Activated CD4-positive, alpha-beta T cell treated with anti-CD3 and anti-CD28 coated beads for 24 hours (primary cell): ENCODE results near the gene DIRAS1.
"Not testable (repeated sequence)": the region's sequence is repeated elsewhere in the genome, so short reads cannot be mapped to it uniquely, and the experiment has no call there.

ENCODE experiments used
- DNase-seq, 2 donors: peaks; one replicate each; pipeline ENCODE4 v3.0.0-alpha.2; 2020; ENCODE audit warnings: low read depth in 2 of 2

DIRAS1 gene

DNA sequence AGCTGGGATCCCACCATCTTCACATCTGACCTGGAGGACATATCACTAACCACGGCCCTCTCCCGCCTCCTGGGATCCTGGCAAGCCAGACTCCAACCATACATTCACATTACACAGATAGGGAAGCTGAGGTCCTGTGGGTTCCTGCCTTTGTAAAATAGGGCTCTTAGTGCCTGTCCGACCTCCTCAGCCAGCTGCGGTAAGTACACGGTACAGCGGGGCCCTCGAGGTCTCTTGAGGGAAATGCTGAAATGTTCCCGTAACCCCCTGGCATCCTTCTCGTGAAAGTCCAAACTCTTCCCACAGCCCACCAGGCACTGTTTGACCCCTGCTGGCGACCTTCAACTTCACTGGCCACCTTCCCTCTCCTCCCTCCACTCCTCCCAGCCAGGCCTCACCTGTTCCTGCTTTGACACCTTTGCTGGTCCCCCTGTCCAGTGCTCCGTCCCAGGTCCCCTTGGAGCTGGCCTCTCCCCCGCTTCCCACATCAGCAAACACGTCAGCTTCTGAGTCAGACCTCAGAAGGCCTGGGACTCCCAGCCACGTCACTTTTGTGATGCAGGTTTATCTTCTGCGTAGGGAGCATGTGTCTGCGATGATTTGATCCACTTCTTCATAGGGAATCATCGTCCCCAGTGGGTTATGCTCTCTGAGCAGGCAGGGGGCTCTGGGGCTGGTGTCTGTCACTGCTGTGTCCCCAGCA, 9.8 kb downstream of the DIRAS1 start:
- DNase-seq = no peak

DNA sequence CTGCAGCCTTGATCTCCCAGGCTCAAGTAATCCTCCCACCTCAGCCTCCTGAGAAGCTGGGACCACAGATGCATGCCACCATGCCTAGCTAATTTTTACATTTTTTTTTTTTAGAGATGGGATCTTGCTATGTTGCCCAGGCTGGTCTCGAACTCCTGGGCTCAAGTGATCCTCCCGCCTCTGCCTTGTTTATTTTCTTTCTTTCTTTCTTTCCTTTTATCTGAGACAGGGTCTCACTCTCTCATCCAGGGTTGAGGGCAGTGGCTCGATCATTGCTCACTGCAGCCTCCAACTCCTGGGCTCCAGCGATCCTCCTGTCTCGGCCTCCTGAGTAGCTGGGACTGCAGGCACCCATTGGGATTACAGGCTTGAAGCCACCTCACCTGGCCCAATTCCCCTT, 14.9 kb downstream of the DIRAS1 start:
- DNase-seq = no peak

DNA sequence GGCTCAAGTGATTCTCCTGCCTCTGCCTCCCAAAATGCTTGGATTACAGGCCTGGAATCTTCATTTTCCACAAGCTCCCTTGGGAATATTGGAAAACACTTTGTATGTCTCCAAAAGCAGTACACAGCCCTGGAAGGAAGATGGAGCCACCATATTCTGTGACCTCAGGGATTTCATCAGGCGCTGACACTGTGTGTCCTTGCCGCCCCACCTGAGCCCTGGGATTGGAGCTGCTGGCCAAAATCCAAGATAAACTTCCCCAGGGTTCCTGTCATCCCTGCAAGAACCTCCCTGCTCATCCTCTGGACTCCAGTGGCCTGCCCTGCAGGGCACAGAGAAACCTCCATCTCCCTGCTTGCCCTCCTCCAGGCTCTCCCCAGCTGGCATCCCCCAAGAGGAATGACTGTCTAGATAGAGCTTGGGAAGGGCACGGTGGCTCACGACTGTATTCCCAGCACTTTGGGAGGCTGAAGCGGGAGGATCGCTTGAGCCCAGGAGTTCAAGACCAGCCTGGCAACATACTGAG, 17.4 kb downstream of the DIRAS1 start:
- DNase-seq = no peak

DNA sequence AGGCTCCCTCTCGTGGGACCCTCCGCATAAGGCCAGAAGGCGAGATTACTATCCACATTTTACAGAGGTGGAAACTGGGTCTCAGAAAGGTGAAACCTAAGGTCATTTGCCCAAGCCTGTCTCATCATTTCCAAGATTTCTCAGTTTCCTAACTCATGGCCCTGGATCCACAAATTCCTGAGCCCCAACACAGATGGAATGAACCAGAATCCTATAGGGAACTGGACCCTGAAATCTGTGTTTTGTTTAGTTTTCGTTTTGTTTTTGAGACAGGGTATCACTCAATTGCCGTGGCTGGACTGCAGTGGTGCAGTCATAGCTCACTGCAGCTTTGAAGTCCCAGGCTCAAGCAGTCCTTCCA, 18.1 kb downstream of the DIRAS1 start:
- DNase-seq = no peak

DNA sequence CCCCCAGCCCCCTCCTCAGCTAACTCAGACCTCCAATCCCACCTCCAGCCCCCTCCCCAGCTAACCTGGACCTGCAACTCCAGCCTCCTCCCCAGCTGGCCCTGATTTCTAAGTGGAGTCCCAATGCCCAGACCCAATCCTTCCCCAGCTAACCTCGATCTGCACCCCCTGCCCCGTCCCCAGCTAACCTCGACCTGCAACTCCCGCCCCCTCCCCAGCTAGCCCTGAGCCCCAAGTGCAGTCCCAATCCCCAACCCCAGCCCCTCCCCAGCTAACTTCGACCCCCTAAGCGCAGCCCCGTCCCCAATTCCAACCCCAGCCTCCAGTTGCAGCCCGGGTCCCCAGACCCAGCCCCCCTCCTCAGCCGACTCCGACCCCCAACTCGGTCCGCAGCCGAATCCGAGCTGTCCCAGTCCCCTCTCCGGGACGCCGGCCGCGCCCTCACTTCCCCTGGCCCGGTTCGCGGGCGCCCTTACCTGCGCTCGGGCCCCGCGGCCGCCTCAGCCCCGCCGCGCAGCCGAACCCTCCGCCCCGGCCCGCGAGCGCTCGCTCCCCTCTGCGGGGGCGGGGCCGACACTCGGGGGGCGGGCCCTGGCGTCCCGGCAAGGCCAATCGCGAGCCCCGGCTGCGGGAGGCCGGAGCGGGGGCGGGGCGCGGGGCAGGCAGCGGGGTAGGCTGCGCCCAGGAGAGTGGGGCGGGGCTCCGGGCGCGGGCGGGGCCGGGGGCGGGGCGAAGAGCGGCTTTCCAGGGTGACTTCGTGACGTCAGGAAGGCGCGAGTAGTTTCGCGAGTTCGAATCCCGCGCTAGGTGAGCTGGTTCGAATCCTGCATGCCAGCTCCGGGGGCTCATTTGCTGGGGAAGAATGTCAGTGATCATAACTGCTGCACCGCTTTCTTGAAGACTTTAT, 18.7 kb downstream of the DIRAS1 start, which contains the start of gene GNG7:
Gene GNG7 (minus strand): TSS at position 525 of the 907 bp plus-strand sequence. CDS start 182,006 bp downstream, outside the sequence.
- peak; percentile 97 for DNase-seq

DNA sequence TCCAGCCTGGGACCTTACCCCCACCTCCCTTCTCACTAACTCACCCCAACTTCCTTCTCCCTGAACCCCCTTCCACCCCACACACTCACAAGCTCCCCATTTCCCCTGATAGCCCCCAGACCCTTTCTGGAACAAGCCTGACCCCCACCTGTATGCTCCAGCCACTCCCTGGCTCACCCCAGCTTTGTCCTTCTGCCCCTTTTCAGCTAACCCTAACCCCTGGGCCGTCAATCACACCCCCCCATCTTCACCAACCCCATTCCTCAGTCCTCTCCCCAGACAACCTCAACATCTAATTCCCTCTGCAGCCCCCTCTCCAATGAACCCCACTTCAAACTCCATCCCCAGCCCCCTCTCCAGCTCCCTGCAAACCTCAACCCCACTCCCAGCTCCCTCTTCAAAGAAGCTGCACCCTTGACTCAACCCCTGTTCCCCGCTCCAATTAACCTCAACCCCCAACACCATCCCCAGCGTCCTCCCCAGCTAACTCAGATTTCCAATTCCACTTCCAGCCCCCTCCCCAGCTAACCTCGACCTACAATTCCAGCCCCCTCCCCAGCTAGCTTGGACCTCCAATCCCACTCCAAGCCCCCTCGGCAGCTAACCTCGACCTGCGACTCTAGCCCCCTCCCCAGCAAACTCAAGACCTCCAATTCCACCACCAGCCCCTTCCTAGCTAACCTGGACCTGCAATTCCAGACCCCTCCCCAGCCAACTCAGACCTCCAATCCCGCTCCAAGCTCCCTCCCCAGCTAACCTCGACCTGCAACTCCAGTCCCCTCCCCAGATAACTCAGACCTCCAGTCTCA, 19.6 kb downstream of the DIRAS1 start:
- no peak for DNase-seq

DNA sequence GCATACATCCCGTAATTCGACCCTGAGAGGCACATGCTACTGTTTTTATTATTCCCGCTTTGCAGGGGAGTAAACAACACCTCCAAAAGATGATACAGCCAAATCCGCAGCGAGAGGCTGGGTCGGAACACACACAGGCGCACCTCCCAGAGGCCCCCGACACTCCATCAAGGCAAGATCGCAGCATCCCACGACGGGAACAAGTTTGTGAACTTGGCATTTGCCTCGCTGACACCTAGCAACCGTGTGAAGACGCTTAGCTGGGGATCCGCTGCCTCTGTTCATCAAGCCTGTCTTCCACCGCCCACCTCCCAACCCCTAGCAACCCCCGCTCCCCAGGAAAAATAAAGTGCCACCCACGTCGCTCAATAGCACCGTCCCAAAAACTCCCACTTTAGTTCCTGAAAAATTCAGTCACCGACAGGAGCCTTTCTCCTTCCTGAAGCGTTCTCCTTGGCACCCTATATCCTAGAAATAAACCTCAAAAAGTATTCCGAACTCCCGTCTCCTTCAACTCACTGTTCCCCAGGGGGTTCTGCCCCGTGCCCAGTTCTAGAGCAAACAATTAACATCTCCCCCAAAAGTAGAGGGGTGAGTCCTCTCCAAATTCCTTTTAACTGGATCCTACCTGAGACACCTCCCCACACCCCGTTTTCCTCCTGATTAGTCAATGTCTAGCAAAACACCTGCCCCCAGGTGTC, 20.4 kb downstream of the DIRAS1 start:
- DNase-seq = no peak

DNA sequence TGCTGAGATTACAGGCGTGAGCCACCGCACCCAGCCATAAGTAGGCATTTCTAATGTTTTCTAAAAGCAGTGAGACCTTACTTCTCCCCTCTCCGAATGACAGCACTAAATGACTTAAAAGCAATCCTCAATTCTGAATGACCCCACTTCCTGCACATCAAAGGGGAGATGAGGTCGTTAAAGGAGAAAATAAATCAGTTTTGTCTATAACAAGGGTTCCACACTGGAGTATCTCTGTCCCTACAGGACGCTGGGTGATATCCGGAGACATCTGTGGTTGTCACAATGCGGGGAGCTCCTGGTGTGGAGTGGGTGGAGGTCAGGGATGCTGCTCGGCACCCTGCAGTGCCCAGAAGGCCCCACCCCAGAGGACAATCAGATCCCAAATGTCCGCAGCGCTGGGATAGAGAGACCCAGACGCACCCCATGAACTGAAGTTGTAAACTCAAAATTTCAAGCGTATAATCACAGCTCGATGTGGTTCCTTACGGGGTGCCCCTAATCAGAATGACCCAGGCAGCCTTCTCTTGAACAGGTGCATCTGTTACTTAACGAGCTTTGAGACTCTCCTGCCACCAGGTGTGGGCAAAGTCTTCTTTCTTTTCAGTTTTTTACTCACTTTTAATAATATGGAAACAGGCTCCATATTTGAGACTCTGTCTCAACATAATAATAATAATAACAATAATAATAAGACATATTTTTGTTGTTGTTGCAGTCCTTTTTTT, 21.6 kb downstream of the DIRAS1 start:
- no peak for DNase-seq

DNA sequence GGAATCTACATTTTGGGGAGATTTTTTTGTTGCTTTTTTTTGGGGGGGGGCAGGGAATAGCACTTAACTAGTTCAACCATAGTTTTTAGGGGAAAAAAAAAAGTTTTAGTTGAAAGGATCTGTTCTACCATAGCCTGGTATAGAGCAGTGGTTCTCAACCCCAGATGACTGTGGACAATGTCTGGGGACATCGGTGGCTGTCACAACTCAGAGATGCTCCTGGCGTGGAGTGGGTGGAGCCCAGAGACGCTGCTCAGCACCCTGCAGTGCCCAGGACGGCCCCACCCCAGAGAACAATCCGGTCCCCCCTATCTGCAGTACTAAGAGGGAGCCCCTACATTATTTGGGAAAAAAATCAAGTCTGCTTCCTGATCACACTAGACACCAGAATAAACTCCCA, 27.0 kb downstream of the DIRAS1 start:
- DNase-seq = no peak

DNA sequence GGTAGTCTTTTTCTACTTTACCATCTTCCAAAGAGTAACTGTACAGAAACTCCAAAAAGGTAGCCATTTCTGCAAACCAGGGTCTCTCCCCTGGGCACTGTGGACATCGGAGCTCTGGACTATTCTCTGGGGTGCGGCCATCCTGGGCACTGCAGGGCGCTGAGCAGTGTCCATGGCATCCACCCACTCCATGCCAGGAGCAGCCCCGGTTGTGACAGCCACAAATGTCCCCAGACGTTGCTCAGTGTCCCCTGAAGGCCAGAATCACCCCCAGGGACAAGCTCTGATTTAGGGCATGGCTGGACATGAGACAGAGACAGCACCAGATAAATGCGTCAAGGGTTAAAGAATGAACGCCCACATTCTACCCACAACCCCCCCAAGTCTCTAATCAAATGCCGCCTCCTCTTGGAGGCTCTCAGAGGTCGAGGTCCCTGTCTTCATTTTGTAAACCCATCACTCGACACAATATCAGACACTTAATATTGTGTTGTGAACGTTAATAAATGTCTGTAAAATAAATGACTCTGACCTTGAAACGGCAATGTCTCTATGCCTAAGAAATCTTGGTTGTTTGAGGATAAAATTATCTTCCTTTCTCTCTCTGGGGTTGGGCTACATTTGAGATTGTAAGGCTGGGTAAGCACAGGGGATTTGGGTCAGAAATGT, 27.5 kb downstream of the DIRAS1 start:
- no peak for DNase-seq

DNA sequence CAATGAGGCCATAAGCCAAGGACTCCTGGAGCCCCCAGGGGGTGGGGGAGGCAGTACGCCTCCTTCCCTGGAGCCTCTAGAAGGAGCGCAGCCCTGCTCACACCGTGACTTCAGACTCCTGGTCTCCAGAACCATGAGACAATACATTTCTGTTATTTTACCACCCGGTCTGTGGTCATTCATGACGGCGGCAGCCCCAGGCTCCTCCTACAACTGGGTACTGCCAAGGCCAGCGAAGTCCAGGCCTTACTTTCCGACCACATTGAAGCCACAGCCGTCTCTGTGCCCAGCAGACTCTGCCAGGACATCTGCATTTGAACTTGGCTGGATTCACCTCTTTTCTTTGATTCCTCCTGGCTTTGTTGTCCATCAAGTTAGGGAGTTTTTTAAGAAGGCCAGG, 29.2 kb downstream of the DIRAS1 start:
- no peak for DNase-seq

DNA sequence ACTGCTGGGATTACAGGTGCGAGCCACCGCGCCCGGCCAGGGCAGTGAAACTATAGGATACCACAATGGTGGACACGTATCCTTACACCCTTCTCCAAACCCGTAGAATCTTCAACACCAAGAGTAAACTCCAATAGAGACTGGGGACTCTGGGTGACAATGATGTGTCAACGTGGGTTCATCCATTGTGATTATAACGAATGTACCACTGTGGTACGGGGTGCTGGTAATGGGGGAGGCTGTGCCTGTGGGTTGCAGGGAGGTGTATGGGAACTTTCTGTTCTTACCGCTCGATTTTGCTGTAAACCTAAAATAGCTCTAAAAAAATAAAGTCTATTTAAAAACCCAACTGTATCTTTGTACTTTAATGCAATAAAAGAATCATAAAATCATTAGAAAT, 30.3 kb downstream of the DIRAS1 start:
- DNase-seq = no peak

DNA sequence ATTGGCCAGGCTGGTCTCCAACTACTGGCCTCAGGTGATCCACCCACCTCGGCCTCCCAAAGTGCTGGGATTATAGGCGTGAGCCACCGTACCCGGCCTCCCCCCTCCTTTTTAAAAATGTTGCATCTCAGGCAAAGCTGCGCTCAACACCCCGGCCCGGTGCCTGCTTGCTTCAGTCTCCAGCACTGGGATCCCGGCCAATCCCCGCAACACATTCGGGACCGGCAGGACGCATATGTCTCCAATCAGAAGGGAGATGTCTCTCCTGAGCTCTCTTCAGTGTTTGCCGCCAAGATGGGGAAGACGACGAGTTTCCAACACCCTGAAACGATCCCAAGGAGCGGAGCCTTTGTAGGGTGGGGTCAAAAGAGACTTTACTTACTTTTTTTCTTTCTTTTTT, 34.8 kb downstream of the DIRAS1 start:
- no peak for DNase-seq

DNA sequence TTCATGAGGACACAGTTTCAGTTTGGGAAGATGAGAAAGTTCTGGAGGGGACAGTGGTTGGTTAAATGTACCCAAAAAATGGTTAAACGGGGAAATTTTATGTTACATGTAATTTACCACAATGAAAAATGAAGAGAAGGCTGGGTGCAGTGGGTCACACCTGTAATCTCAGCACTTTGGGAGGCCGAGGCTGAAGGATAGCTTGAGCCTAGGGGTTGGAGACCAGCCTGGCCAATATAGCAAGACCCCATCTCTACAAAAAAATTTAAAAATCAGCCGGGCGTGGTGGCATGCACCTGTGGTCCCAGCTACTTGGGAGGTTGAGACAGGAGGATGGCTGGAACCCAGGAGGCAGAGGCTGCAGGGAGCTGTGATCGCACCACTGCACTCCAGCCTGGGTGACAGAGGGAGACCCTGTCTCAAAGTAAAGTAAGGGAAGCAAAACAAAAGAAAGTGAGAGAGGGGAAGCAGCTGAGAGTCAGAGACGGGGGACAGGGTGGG, 35.9 kb downstream of the DIRAS1 start:
- no peak for DNase-seq

DNA sequence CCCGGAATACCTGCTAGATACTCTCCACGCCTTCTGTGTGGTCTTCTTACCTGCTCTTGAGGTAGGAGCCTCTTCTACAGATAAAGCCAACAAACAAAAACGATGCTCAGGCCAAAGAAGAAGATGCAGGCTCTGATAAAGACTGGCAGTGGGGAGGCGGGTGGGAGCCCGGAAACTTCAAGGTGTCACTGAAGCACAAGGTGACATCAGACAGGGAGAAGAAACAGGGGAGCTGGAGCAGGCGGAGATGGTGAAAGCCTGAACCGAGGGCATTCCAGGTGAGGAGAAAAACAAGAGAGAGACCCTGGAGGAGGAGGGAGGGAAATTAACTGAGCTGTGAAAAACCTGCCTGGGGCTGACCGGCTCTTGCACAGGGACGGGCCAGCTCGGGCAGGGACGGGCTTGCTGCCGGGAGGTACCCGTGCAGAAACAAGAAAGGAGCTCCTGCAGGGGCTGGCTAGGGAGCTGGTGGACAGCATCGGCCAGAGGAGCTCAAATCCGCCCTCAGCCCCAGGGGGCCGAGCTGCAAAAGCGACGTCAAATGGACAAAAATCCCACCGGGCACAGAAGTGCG, 37.7 kb downstream of the DIRAS1 start:
- no peak for DNase-seq

DNA sequence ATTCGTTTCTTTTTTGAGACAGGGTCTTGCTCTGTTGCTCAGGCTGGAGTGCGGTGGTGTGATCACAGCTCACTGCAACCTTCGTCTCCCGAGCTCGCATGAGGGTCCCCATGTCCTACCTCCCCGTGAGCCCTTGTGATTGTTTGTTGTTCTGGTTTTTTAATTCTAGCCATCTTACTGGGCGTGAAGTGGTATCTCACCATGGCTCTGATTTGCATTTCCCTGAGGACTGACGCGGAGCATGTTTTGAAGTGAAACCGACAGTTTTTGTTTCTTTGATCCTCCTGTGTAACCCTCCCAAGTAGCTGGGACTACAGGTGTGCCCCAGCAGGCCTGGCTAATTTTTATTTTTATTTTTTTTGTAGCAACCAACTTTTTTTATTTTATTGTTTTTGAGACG, 40.4 kb downstream of the DIRAS1 start:
- DNase-seq = no peak

DNA sequence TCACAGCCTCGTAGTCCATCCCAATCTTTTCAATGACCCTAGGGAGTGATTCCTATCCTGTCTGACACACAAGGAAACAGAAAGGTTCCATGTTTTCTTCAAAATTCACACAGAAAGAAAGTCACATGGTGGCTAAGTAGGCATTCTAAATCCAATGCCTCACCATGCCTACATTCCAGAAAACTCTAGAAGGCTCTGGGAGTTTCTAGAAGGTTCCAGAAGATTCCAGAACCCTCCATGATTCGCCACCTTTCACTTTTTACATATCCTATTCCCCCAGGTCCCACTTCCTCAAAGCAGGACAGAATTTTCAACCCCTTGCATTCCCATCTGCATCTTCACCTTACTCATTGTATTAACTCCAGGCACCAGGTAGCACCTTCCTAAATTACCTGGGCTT, 41.7 kb downstream of the DIRAS1 start:
- no peak for DNase-seq

DNA sequence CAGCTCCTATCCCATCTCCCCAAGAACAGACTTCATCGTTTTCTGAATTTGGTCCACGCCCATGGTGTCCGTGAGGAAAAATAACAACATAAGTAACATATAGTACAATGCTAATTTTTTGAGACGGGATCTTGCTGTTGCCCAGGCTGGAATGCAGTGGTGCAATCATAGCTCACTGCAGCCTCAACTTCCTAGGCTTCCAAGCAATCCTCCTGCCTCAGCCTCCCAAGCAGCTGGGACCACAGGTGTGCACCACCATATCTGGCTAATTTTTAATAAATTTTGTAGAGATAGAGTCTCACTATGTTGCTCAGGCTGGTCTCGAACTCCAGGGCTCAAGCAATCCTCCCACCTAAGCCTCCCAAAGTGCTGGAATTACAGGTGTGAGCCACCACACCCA, 42.2 kb downstream of the DIRAS1 start:
- DNase-seq = not testable (repeated sequence)

DNA sequence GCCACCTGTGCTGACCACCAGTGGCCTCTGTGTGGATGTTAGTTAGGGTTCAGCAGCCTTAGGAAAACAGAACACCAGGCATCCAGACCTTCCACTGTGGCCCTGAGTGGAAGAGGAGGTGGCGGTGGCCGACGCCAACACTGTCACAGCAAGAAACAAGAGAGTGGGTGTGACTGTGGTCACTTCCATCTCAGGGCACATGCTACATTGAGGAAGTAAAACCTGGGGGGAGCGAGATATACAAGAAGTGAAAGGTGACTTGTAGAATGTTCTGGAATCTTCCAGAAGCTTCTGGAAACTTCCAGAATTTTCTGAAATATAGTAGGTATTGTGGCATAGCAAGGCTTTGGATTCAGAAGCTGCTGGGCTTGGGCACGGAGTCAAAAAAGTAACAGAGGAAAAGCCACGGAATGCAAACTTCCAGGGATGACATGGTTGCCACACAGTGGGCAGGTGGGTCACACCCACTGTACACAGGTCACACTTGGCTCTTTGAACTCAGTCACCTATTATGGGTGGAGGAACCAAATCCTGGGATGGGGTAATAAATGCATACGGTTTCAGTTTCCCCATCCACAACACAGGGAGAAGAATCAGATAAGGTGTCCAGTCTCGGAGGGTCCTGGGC, 43.0 kb downstream of the DIRAS1 start:
- DNase-seq = no peak
